Body of pancreas (tissue), 4 donors: Measurements from ENCODE around the gene ZNF592. TPM values are rescaled to one million over a fixed set of nuclear protein-coding genes. Genes with fewer than 3 reads are reported as not detected.
"Not testable (repeated sequence)": the region's sequence is repeated elsewhere in the genome, so short reads cannot be mapped to it uniquely, and the experiment has no call there.

Experiments
- ATAC-seq: fragments of 150-250 bp; one replicate; pipeline ENCODE4 v1.9.1; 2016
- DNase-seq, 4 donors: peaks; one replicate each; pipeline ENCODE4 v3.0.0-alpha.2; 2019
- H3K27ac ChIP-seq, 4 donors: fragments of 200-600 bp; sonication (generic); 1 replicate in 3 of 4; 2 replicates in 1 of 4; pipeline versions ENCODE4 v1.5.1 to v1.6.1; 2016 to 2019; ENCODE audit warnings: mild to moderate bottlenecking in 1 of 4, mixed read lengths in 1 of 4, moderate library complexity in 1 of 4
- H3K27me3 ChIP-seq, 2 donors: fragments of 200-600 bp; sonication (generic); one replicate each; pipeline ENCODE4 v1.6.0; 2016; ENCODE audit warnings: mild to moderate bottlenecking in 1 of 2
- H3K36me3 ChIP-seq, 2 donors: fragments of 200-600 bp; sonication (generic); replicated peaks in 1 of 2; 2 replicates each; pipeline ENCODE4 v1.5.1; 2016; ENCODE audit warnings: low read depth in 2 of 2; ENCODE audit not compliant: insufficient read depth in 1 of 2
- H3K4me1 ChIP-seq: fragments of 200-600 bp; sonication (generic); one replicate; pipeline ENCODE4 v1.6.0; 2016
- H3K4me3 ChIP-seq, 2 donors: fragments of 200-600 bp; sonication (generic); 1 replicate in 1 of 2; 2 replicates in 1 of 2; pipeline ENCODE4 v1.5.1; 2016 to 2019
- H3K9me3 ChIP-seq, 3 donors: fragments of 200-600 bp; sonication (generic); 1 replicate in 2 of 3; 2 replicates in 1 of 3; pipeline ENCODE4 v1.5.1; 2016
- POLR2A ChIP-seq, 3 donors: fragments of 450-650 bp; IDR thresholded peaks; one replicate each; pipeline ENCODE4 v1.6.1; 2016; ENCODE audit warnings: antibody characterized with exemption in 3 of 3, mild to moderate bottlenecking in 2 of 3
- WGBS, 2 donors: methylation state at CpG; one replicate each; pipeline ENCODE4 v1.1.5; 2017; 5-methylcytosine and 5-hydroxymethylcytosine counted together
- intact Hi-C: fragments of 100-400 bp; cut with DNase I; formaldehyde crosslinking; loops from one replicate; pipeline ENCODE4 v1.15.1; 2023
- total RNA-seq, 2 donors: library from RNA; depleted of rRNA; stranded (reverse); fragments of >200 nt; gene quantifications; one replicate each; pipeline ENCODE4 v1.1.0, GENCODE V29; 2016
- TF ChIP-seq, protein P1 (sequence below), 7 experiments: fragments of 450-650 bp in 4 of 7; fragments of 200-600 bp in 3 of 7; sonication (generic) in 3 of 7; IDR thresholded peaks; one replicate each; pipeline ENCODE4 v1.5.1; 2016 to 2019; ENCODE audit warnings: antibody characterized with exemption in 7 of 7

The ZNF592 gene
- total RNA-seq, 2 donors from 2014 or later = 14.3 to 20.8 TPM

DNA sequence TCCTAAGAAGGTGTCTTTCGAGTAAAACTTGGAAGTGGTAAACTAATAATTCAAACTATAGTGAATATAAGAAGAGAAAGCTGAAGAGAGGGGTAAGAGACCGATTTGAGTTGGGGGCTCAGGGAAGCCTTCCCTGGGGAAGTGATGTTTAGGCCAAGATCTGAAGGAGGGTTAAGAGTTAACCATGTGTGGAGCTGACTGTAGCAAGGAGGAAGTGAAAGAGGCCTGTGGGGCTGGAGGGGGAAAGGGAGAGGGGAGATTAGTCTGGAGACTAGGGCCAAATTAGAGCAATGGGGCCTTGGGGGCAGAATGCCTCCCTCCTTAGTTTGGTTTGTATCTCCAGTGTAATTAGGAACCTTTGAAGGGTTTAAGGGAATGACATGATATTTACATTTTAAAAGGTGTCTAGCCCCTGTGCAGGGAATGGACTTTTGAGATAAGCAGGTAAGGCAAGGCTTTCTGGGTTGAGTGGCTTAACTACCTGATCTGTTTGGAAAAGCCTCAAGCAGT is 2.2 kb downstream of the ZNF592 start:
- no peak for ATAC-seq
- DNase-seq = no peak
- no peaks in the 10 kb centered on the region for H3K27me3 ChIP-seq
- WGBS, 2 donors = 5 to 30% methylated on average over 2 of the region's 2 CpGs
- peak overlapping the region in 3 of 4 donors; percentile 29 to 100 (median 97) for H3K27ac ChIP-seq
- H3K9me3 ChIP-seq = no peaks in the 10 kb centered on the region
- intact Hi-C loops = no loop called here
- no peak overlapping the region for H3K4me3 ChIP-seq
- no peaks in the 10 kb centered on the region for H3K36me3 ChIP-seq
- peaks cover 75% of the 10 kb centered on the region for H3K4me1 ChIP-seq
- no peak for TF ChIP-seq POLR2A (IDR thresholded peaks at IDR 0.05)
- TF ChIP-seq, protein P1, sequence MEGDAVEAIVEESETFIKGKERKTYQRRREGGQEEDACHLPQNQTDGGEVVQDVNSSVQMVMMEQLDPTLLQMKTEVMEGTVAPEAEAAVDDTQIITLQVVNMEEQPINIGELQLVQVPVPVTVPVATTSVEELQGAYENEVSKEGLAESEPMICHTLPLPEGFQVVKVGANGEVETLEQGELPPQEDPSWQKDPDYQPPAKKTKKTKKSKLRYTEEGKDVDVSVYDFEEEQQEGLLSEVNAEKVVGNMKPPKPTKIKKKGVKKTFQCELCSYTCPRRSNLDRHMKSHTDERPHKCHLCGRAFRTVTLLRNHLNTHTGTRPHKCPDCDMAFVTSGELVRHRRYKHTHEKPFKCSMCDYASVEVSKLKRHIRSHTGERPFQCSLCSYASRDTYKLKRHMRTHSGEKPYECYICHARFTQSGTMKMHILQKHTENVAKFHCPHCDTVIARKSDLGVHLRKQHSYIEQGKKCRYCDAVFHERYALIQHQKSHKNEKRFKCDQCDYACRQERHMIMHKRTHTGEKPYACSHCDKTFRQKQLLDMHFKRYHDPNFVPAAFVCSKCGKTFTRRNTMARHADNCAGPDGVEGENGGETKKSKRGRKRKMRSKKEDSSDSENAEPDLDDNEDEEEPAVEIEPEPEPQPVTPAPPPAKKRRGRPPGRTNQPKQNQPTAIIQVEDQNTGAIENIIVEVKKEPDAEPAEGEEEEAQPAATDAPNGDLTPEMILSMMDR (IDR thresholded peaks at IDR 0.05) = no peak

DNA sequence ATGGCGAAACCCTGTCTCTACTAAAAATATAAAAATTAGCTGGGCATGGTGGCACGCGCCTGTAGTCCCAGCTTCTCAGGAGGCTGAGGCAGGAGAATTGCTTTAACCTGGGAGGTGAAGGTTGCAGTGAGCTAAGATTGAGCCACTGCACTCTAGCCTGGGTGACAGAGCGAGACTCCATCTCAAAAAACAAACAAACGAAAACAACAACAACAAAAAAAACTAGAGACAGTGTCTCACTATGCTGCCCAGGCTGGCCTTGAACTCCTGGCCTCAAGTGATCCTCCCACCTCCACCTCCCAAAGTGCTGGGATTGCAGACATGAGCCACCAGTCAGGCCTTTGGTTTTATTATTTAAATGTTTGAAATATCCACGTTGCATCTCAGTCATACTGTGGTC is 3.3 kb downstream of the ZNF592 start:
- WGBS, 2 donors = 80 to 82% methylated on average over 6 of the region's 6 CpGs
- peaks cover 77% of the 10 kb centered on the region for H3K4me1 ChIP-seq
- ATAC-seq = not testable (repeated sequence)

DNA sequence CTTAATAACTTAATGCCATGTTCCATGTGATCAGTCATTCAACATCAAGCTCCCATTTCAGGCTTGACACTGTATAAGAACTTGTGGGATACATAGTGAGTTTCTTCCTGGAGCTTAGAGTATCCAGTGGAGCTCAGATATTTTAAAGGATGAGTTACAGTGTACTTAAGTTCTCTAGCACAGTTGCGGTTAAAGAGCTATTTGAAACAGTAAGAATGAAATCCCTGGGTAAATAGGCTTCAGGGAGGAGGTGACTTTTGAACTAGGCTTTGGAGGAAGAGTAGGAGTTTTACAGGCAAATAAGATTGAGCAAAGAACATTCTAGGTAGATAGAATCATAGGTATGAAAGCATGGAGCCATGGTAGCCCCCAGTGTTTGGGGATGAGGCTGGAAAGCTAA is 3.8 kb downstream of the ZNF592 start:
- H3K9me3 ChIP-seq = no peaks in the 10 kb centered on the region
- DNase-seq (no peak), ATAC-seq (no peak)
- intact Hi-C loops = no loop called here
- H3K4me1 ChIP-seq = peaks cover 75% of the 10 kb centered on the region
- no peaks in the 10 kb centered on the region for H3K27me3 ChIP-seq
- peak overlapping the region; percentile 19 to 76 (median 61) for H3K27ac ChIP-seq
- 83 to 93% methylated on average over 1 of the region's 1 CpG for WGBS, 2 donors
- H3K36me3 ChIP-seq = no peaks in the 10 kb centered on the region
- no peak overlapping the region for H3K4me3 ChIP-seq
- TF ChIP-seq, protein P1 (IDR thresholded peaks at IDR 0.05) = no peak
- TF ChIP-seq POLR2A (IDR thresholded peaks at IDR 0.05) = no peak

More for the DNA sequence above, 3.3 kb downstream of the ZNF592 start:
- H3K9me3 ChIP-seq, DNase-seq, H3K27me3 ChIP-seq, H3K4me3 ChIP-seq, H3K36me3 ChIP-seq, intact Hi-C loops: not testable (repeated sequence)
- peak overlapping the region in 1 of 4 donors; percentile 76 for H3K27ac ChIP-seq

DNA sequence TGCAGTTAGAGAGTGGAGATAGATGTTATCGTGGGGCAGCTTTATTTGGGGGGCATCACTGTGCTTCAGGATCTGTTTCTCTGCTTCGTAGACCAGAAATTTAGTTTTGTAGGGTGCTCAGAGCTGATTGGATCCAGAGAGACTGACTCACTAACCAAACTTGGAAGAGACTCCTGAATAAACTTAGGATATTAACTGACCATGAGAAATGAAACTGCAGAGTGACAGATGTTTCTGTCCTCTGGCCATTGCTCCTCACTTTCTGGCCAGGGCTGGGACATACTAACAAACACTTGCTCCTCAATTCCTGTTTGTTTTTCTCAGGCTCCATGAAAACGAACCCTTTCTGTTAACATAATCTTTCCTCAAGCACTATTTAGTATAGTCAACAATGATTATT is 4.3 kb downstream of the ZNF592 start:
- intact Hi-C loops = no loop called here
- Histone ChIP-seq H3K27ac (peak overlapping the region; percentile 19 to 76 (median 61)), H3K4me3 (no peak overlapping the region), H3K9me3 (no peaks in the 10 kb centered on the region), H3K4me1 (peaks cover 76% of the 10 kb centered on the region), H3K36me3 (no peaks in the 10 kb centered on the region), H3K27me3 (no peaks in the 10 kb centered on the region)
- ATAC-seq = no peak
- WGBS, 2 donors = 24 to 33% methylated on average over 3 of the region's 3 CpGs
- DNase-seq = peak in 1 of 4 donors; percentile 28
- no peak for TF ChIP-seq POLR2A (IDR thresholded peaks at IDR 0.05)
- TF ChIP-seq, protein P1 (IDR thresholded peaks at IDR 0.05) = no peak

DNA sequence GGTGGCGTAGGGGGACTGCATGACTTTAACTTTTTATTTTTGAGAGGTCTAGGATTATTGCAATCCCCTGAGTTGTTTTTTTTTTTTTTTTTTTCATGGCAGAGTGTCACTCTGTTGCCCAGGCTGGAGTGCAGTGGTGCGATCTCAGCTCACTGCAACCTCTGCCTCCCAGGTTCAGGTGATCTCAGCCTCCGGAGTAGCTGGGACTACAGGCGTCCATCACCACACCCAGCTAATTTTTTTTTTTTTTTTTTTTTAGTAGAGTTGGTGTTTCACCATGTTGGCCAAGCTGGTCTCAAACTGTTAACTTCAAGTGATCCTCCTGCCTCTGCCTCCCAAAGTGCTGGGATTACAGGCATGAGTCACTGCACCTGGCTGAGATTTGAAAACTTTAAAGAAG is 6.5 kb downstream of the ZNF592 start:
- H3K4me3 ChIP-seq, H3K27me3 ChIP-seq, ATAC-seq, H3K36me3 ChIP-seq, H3K9me3 ChIP-seq, DNase-seq, intact Hi-C loops: not testable (repeated sequence)
- Histone ChIP-seq H3K4me1 (peaks cover 90% of the 10 kb centered on the region), H3K27ac (peak overlapping the region in 2 of 4 donors; percentile 76 to 77)
- 57 to 78% methylated on average over 4 of the region's 4 CpGs for WGBS, 2 donors
